Measurements from ENCODE around the gene CIB4. TPM values are rescaled to one million over a fixed set of nuclear protein-coding genes. Genes with fewer than 3 reads are reported as not detected.

CIB4 gene
- total RNA-seq, 1 donor from 2014 or later, result not detected

GRCh38 chr2:26584656-26585055, 56.5 kb downstream of the CIB4 start:
- H3K9me3 Mint-ChIP-seq, result no peaks in the 10 kb centered on the region
- H3K36me3 Mint-ChIP-seq (ENCODE audit: low read depth), result no peaks in the 10 kb centered on the region
- no peaks in the 10 kb centered on the region for H3K4me1 Mint-ChIP-seq (ENCODE audit: low read depth)
- no peak overlapping the region for H3K27ac Mint-ChIP-seq
- H3K27me3 Mint-ChIP-seq (ENCODE audit: low read depth), result peaks cover 12% of the 10 kb centered on the region
- no peak for DNase-seq (ENCODE audit: low spot score)
- H3K4me3 Mint-ChIP-seq (ENCODE audit: low read depth), result no peak overlapping the region
- intact Hi-C loops (cut with micrococcal nuclease), result no loop called here

DNA sequence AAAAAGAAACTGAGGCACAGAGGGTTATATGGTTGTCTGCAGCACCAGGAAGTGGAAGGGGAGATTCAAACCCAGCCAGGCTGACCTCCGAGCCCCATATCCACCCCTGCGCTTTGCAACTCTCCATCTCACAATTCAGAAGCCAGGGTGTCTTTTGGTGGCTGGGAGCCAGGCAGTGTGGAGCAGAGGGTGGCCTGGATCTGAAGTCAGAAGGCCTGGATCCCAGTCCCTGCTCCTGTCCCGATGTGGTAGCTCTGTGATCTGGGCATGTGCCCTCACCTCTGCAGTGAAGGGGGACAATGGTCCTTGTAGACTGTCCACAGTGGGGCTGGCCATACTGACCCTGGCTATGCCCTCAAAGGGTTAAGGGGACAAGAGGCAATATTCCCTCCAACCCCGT, 57.0 kb downstream of the CIB4 start:
- DNase-seq (ENCODE audit: low spot score), result no peak
- intact Hi-C loops (cut with micrococcal nuclease), result no loop called here
- peaks cover 12% of the 10 kb centered on the region for H3K27me3 Mint-ChIP-seq (ENCODE audit: low read depth)
- H3K4me3 Mint-ChIP-seq (ENCODE audit: low read depth), result no peak overlapping the region
- H3K27ac Mint-ChIP-seq, result no peak overlapping the region
- no peaks in the 10 kb centered on the region for H3K9me3 Mint-ChIP-seq
- H3K4me1 Mint-ChIP-seq (ENCODE audit: low read depth), result no peaks in the 10 kb centered on the region
- no peaks in the 10 kb centered on the region for H3K36me3 Mint-ChIP-seq (ENCODE audit: low read depth)

GRCh38 chr2:26583381-26583911, 57.7 kb downstream of the CIB4 start:
- no peak for DNase-seq (ENCODE audit: low spot score)
- H3K27me3 Mint-ChIP-seq (ENCODE audit: low read depth), result peaks cover 15% of the 10 kb centered on the region
- H3K9me3 Mint-ChIP-seq, result no peaks in the 10 kb centered on the region
- H3K36me3 Mint-ChIP-seq (ENCODE audit: low read depth), result no peaks in the 10 kb centered on the region
- intact Hi-C loops (cut with micrococcal nuclease), result no loop called here
- H3K27ac Mint-ChIP-seq, result no peak overlapping the region
- no peaks in the 10 kb centered on the region for H3K4me1 Mint-ChIP-seq (ENCODE audit: low read depth)
- no peak overlapping the region for H3K4me3 Mint-ChIP-seq (ENCODE audit: low read depth)

DNA sequence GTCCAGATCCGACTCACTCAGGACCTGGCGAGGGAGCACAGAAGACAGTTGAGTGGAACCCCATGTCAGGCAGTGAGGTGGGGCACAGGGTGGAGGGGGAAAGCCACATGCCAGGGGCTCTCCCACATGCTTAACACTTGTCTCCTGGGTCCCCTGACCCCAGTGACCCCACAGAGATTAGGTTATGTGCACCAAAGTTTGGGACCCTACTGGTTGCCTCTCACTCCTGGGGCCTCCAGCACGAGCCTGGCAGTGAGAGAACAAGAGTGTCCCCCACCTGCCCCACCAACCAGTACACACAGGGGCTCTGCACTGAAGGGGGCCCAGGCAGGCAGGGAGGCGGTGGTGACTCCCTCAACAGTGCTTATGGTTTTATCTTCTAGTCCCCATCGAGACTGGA, 58.3 kb downstream of the CIB4 start:
- Mint-ChIP-seq H3K4me3 (ENCODE audit: low read depth) (no peak overlapping the region), H3K4me1 (ENCODE audit: low read depth) (no peaks in the 10 kb centered on the region), H3K27ac (no peak overlapping the region), H3K9me3 (no peaks in the 10 kb centered on the region), H3K27me3 (ENCODE audit: low read depth) (peaks cover 18% of the 10 kb centered on the region), H3K36me3 (ENCODE audit: low read depth) (no peaks in the 10 kb centered on the region)
- DNase-seq (ENCODE audit: low spot score), result no peak
- intact Hi-C loops (cut with micrococcal nuclease), result no loop called here

DNA sequence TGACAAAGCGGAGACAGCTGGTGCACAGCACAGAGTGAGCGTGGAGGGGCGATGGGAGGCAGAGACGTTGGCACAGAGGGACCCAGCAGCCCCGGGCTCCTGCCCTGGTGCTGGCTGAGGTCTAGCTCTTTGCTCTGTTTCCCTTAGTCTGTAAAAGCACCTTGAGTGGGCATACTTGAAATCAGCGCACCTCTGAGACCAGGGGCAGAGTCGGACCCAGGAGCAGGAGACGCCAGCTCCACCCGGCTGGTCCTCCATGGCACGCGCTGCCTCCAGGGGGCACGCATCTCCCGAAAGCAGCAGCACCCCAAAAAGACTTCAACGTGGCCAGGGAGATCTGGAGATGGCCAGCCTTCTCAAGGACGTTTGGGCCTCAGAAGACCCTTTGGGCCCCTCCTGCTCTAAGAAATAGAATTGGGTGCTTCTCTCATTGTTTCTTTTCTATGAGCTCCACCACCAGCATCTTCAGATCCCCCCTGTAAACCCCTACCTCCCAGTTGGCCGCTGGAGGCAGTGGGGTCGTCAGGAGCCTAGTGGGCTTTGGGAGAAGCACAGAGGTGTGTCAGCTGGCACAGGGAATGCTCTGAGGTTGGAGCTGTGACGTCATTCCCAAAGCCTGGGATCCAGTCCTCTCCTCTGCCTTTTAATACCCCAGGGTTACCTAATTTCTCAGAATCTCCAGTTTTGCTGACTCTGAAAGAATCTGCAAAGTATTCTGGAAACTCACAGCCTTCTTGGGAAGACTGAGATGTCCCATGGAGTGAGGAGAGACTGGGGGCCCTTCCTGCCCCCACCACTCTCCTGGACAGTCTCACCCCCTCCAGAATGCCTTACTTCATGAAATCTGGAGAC, 58.9 kb downstream of the CIB4 start:
- no peaks in the 10 kb centered on the region for H3K36me3 Mint-ChIP-seq (ENCODE audit: low read depth)
- H3K27ac Mint-ChIP-seq, result no peak overlapping the region
- H3K4me3 Mint-ChIP-seq (ENCODE audit: low read depth), result no peak overlapping the region
- no peak for DNase-seq (ENCODE audit: low spot score)
- H3K27me3 Mint-ChIP-seq (ENCODE audit: low read depth), result peaks cover 17% of the 10 kb centered on the region
- no peaks in the 10 kb centered on the region for H3K4me1 Mint-ChIP-seq (ENCODE audit: low read depth)
- H3K9me3 Mint-ChIP-seq, result no peaks in the 10 kb centered on the region
- intact Hi-C loops (cut with micrococcal nuclease), result no loop called here

- H3K27me3 Mint-ChIP-seq (ENCODE audit: low read depth), result peaks cover 17% of the 10 kb centered on the region
- no peak overlapping the region for H3K4me3 Mint-ChIP-seq (ENCODE audit: low read depth)
- no peaks in the 10 kb centered on the region for H3K4me1 Mint-ChIP-seq (ENCODE audit: low read depth)
- H3K9me3 Mint-ChIP-seq, result no peaks in the 10 kb centered on the region
- no peak overlapping the region for H3K27ac Mint-ChIP-seq
- no peaks in the 10 kb centered on the region for H3K36me3 Mint-ChIP-seq (ENCODE audit: low read depth)
- DNase-seq (ENCODE audit: low spot score), result no peak
- intact Hi-C loops (cut with micrococcal nuclease), result no loop called here
Measured at GRCh38 chr2:26581266-26581990, 59.7 kb downstream of the CIB4 start.

DNA sequence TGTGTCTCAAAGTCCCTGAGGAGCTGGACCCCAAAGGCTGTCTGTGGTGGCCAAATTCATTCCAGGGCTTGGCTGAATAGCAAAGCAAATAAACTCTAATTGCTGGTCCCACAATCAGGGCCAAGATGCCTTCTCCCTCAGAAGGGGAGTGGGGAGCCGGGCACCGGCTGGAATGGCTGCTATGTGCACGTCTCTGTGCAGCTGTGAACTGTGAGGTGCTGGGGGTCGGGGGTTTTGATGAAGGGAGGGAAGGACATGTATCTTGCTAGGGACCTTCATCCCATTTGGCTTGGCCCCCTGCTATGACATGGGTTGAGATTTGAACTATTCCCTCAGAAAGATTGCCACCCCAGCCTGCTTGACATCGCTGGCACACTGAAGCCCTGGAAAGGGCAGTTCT, 60.4 kb downstream of the CIB4 start:
- Mint-ChIP-seq H3K27ac (no peak overlapping the region), H3K9me3 (no peaks in the 10 kb centered on the region), H3K4me1 (ENCODE audit: low read depth) (no peaks in the 10 kb centered on the region), H3K4me3 (ENCODE audit: low read depth) (no peak overlapping the region), H3K36me3 (ENCODE audit: low read depth) (no peaks in the 10 kb centered on the region), H3K27me3 (ENCODE audit: low read depth) (peaks cover 13% of the 10 kb centered on the region)
- no peak for DNase-seq (ENCODE audit: low spot score)
- intact Hi-C loops (cut with micrococcal nuclease), result no loop called here

GRCh38 chr2:26580151-26580550, 61.0 kb downstream of the CIB4 start:
- intact Hi-C loops (cut with micrococcal nuclease), result no loop called here
- H3K27ac Mint-ChIP-seq, result no peak overlapping the region
- no peaks in the 10 kb centered on the region for H3K36me3 Mint-ChIP-seq (ENCODE audit: low read depth)
- no peaks in the 10 kb centered on the region for H3K9me3 Mint-ChIP-seq
- no peak for DNase-seq (ENCODE audit: low spot score)
- H3K4me1 Mint-ChIP-seq (ENCODE audit: low read depth), result no peaks in the 10 kb centered on the region
- H3K4me3 Mint-ChIP-seq (ENCODE audit: low read depth), result no peak overlapping the region
- peaks cover 13% of the 10 kb centered on the region for H3K27me3 Mint-ChIP-seq (ENCODE audit: low read depth)

- Mint-ChIP-seq H3K27ac (no peak overlapping the region), H3K36me3 (ENCODE audit: low read depth) (no peaks in the 10 kb centered on the region), H3K27me3 (ENCODE audit: low read depth) (peaks cover 13% of the 10 kb centered on the region), H3K4me1 (ENCODE audit: low read depth) (no peaks in the 10 kb centered on the region), H3K4me3 (ENCODE audit: low read depth) (no peak overlapping the region), H3K9me3 (no peaks in the 10 kb centered on the region)
- DNase-seq (ENCODE audit: low spot score), result no peak
- intact Hi-C loops (cut with micrococcal nuclease), result loop anchor here (5.0 kb wide), 1 partner anchor 77 kb away; no protein-coding TSS in a partner anchor
Measured at GRCh38 chr2:26579723-26580040, 61.5 kb downstream of the CIB4 start.

DNA sequence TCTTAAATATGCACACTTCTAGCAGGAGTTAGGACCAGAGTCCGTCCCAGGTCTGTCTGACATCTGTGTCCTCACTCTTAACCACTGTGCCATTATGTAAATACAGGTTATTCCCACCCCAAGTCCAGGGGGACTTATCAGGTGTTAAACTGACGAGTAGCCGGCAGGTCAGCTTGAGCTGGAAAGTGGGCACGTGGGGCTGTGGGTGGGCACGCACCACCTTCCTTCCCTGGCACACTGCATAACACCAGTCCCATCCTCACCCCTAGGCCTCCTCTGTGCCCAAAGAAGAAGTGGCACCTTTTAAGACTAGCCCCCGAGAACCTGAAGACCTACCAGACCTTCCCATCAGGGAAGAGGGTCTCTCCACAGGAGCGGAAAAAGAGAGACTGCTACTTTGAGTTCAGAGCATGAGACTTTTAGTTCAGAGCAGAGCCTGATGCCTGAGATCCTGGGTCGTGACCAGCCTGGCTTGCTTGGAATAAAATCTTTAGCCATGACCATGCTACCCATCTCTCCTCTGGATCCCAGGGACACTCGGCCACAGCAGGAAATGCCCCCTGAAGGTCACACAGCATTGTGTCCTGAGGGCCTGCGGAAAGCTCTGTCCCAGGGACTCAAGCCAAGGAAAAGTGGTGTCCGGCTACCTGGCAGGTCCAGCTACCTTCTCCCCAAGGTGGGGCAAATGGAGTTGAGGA, 62.0 kb downstream of the CIB4 start:
- H3K27ac Mint-ChIP-seq, result no peak overlapping the region
- H3K27me3 Mint-ChIP-seq (ENCODE audit: low read depth), result peaks cover 15% of the 10 kb centered on the region
- no peaks in the 10 kb centered on the region for H3K36me3 Mint-ChIP-seq (ENCODE audit: low read depth)
- H3K4me1 Mint-ChIP-seq (ENCODE audit: low read depth), result no peaks in the 10 kb centered on the region
- intact Hi-C loops (cut with micrococcal nuclease), result loop anchor here (5.0 kb wide), 1 partner anchor 77 kb away; no protein-coding TSS in a partner anchor
- no peaks in the 10 kb centered on the region for H3K9me3 Mint-ChIP-seq
- DNase-seq (ENCODE audit: low spot score), result no peak
- no peak overlapping the region for H3K4me3 Mint-ChIP-seq (ENCODE audit: low read depth)

DNA sequence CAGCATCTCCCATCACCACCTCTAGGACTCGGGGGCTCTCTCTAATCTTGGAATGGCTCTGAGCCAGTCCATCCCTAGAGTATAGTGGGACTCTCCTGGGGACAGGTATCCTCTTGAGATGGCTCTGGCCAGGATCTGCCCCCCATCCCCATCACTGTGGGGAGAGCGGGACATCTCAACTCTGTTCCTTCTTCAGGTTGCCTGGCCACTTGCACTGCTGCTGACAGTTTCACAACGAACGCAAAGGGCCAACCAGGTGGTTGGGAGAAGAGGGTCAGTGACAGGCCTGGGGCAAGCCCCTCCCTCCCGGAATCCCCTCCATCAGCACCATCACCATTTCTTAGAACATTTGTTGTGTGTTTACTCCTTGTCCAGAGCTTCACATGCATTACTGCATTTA, 62.6 kb downstream of the CIB4 start:
- Mint-ChIP-seq H3K27ac (no peak overlapping the region), H3K27me3 (ENCODE audit: low read depth) (peaks cover 16% of the 10 kb centered on the region), H3K9me3 (no peaks in the 10 kb centered on the region), H3K36me3 (ENCODE audit: low read depth) (no peaks in the 10 kb centered on the region), H3K4me3 (ENCODE audit: low read depth) (no peak overlapping the region), H3K4me1 (ENCODE audit: low read depth) (no peaks in the 10 kb centered on the region)
- DNase-seq (ENCODE audit: low spot score), result no peak
- intact Hi-C loops (cut with micrococcal nuclease), result loop anchor here (5.0 kb wide), 1 partner anchor 76 kb away; no protein-coding TSS in a partner anchor

- Mint-ChIP-seq H3K9me3 (no peaks in the 10 kb centered on the region), H3K36me3 (ENCODE audit: low read depth) (no peaks in the 10 kb centered on the region), H3K27ac (no peak overlapping the region), H3K27me3 (ENCODE audit: low read depth) (peaks cover 16% of the 10 kb centered on the region), H3K4me1 (ENCODE audit: low read depth) (no peaks in the 10 kb centered on the region), H3K4me3 (ENCODE audit: low read depth) (no peak overlapping the region)
- intact Hi-C loops (cut with micrococcal nuclease), result loop anchor here (5.0 kb wide), 1 partner anchor 76 kb away; no protein-coding TSS in a partner anchor
- no peak for DNase-seq (ENCODE audit: low spot score)
Measured at GRCh38 chr2:26578113-26578458, 63.1 kb downstream of the CIB4 start.

Measured in activated T-helper 2 cell treated with anti-CD3 and anti-CD28 coated beads, Interferon-gamma antibody, Interleukin-2, Interleukin-4, amounts not matched to agents 10 μg/mL and 5 μg/mL and 100 μg/mL, durations not matched to agents 14 hours and 24 hours and 36 hours (primary cell).